ENCODE data around the gene WARS2.

WARS2 gene

GRCh38 chr1:119081267-119081666, 59.2 kb downstream of the WARS2 start:
- DNase-seq, result peak; percentile 19

- DNase-seq, result peak; percentile 94
Measured at GRCh38 chr1:119080586-119080985, 59.9 kb downstream of the WARS2 start.

GRCh38 chr1:119079881-119080280, 60.6 kb downstream of the WARS2 start:
- no peak for DNase-seq

- peak; percentile 57 for DNase-seq
Measured at GRCh38 chr1:119075614-119076013, 64.8 kb downstream of the WARS2 start.

GRCh38 chr1:119071321-119071720, 69.1 kb downstream of the WARS2 start:
- DNase-seq, result no peak

- DNase-seq, result no peak
Measured at GRCh38 chr1:119069682-119070081, 70.8 kb downstream of the WARS2 start.

- peak; percentile 10 for DNase-seq
Measured at GRCh38 chr1:119068427-119068826, 72.0 kb downstream of the WARS2 start.

GRCh38 chr1:119061700-119062099, 78.8 kb downstream of the WARS2 start:
- DNase-seq, result no peak

GRCh38 chr1:119055568-119055967, 84.9 kb downstream of the WARS2 start:
- no peak for DNase-seq

- no peak for DNase-seq
Measured at GRCh38 chr1:119053917-119054316, 86.5 kb downstream of the WARS2 start.

GRCh38 chr1:119052267-119052666, 88.2 kb downstream of the WARS2 start:
- no peak for DNase-seq

GRCh38 chr1:119048624-119049404, 91.6 kb downstream of the WARS2 start:
- no peak for DNase-seq

- no peak for DNase-seq
Measured at GRCh38 chr1:119046785-119047438, 93.5 kb downstream of the WARS2 start.

GRCh38 chr1:119046429-119046784, 94.0 kb downstream of the WARS2 start:
- DNase-seq, result no peak

- DNase-seq, result no peak
Measured at GRCh38 chr1:119045096-119045746, 95.2 kb downstream of the WARS2 start.

GRCh38 chr1:119040906-119041305, 99.5 kb downstream of the WARS2 start:
- no peak for DNase-seq

- no peak for DNase-seq
Measured at GRCh38 chr1:119040489-119040888, 100.0 kb downstream of the WARS2 start.

- no peak for DNase-seq
Measured at GRCh38 chr1:119038363-119038762, 102.1 kb downstream of the WARS2 start.

GRCh38 chr1:119034359-119034758, 106.1 kb downstream of the WARS2 start:
- DNase-seq, result no peak

GRCh38 chr1:119032986-119033385, 107.5 kb downstream of the WARS2 start:
- DNase-seq, result no peak

GRCh38 chr1:119027759-119028158, 112.7 kb downstream of the WARS2 start:
- no peak for DNase-seq

GRCh38 chr1:119026956-119027355, 113.5 kb downstream of the WARS2 start:
- DNase-seq, result no peak

GRCh38 chr1:119015547-119015946, 124.9 kb downstream of the WARS2 start:
- DNase-seq, result no peak

- DNase-seq, result no peak
Measured at GRCh38 chr1:119012383-119012782, 128.1 kb downstream of the WARS2 start.

Data from EL (cell line).